DND-41 (cell line): ENCODE measurements around the gene DDX1.

Experiments
- ATAC-seq: fragments of 200-7000 bp; cut with Tn5 transposase; 3 replicates; pipeline ENCODE4 v1.9.1; 2021; ENCODE audit warnings: low read depth; ENCODE audit not compliant: insufficient read depth
- DNase-seq: peaks from one replicate; pipeline ENCODE4 v3.0.0-alpha.2; 2020
- H2AFZ ChIP-seq: 2 replicates; pipeline ENCODE4 v1.6.0; 2012; ENCODE audit warnings: low read depth, low read length
- H3K27ac ChIP-seq: 2 replicates; pipeline ENCODE4 v1.5.1; 2012; ENCODE audit warnings: low read length, inconsistent platforms
- H3K27me3 ChIP-seq: fragments of 200-600 bp; sonication (generic); 2 replicates; pipeline ENCODE4 v1.6.0; 2012; ENCODE audit warnings: low read length, mild to moderate bottlenecking, inconsistent platforms; ENCODE audit not compliant: insufficient read depth, poor library complexity
- H3K36me3 ChIP-seq: 2 replicates; pipeline ENCODE4 v1.5.1; 2012; ENCODE audit warnings: low read length, inconsistent platforms; ENCODE audit not compliant: insufficient read depth
- H3K4me1 ChIP-seq: 2 replicates; pipeline ENCODE4 v1.5.1; 2012; ENCODE audit warnings: mild to moderate bottlenecking, low read length; ENCODE audit not compliant: insufficient read depth
- H3K4me2 ChIP-seq: 2 replicates; pipeline ENCODE4 v1.6.0; 2012; ENCODE audit warnings: mild to moderate bottlenecking, moderate library complexity, low read length, inconsistent platforms; ENCODE audit not compliant: insufficient read depth
- H3K4me3 ChIP-seq, 2 experiments: fragments of 200-600 bp in 1 of 2; shearing (Covaris generic) in 1 of 2; 2 replicates each; pipeline ENCODE4 v1.5.1; 2012 to 2016; ENCODE audit warnings: inconsistent platforms in 2 of 2, low read length in 2 of 2, mild to moderate bottlenecking in 2 of 2, low read depth in 1 of 2, moderate library complexity in 1 of 2
- H3K79me2 ChIP-seq: 2 replicates; pipeline ENCODE4 v1.6.0; 2012; ENCODE audit warnings: low read length, inconsistent platforms; ENCODE audit not compliant: insufficient read depth
- H3K9ac ChIP-seq: 2 replicates; pipeline ENCODE4 v1.6.0; 2012; ENCODE audit warnings: low read depth, mild to moderate bottlenecking, inconsistent platforms, low read length, moderate library complexity
- H3K9me3 ChIP-seq: 2 replicates; pipeline ENCODE4 v1.5.1; 2012; ENCODE audit warnings: low read length, moderate library complexity, mild to moderate bottlenecking, inconsistent platforms; ENCODE audit not compliant: insufficient read depth, severe bottlenecking
- H4K20me1 ChIP-seq: 2 replicates; pipeline ENCODE4 v1.6.0; 2012; ENCODE audit warnings: low read length; ENCODE audit not compliant: insufficient read depth
- EZH2 ChIP-seq: IDR thresholded peaks from 3 replicates; pipeline ENCODE4 v1.6.1; 2012; ENCODE audit warnings: borderline replicate concordance, low read depth, mild to moderate bottlenecking, moderate library complexity, low read length, inconsistent platforms; ENCODE audit not compliant: severe bottlenecking
- TF ChIP-seq, protein P1 (sequence below): IDR thresholded peaks from 2 replicates; pipeline ENCODE4 v1.5.1; 2012; ENCODE audit warnings: borderline replicate concordance, low read length, moderate library complexity, mild to moderate bottlenecking; ENCODE audit not compliant: poor library complexity, severe bottlenecking; ENCODE audit errors: extremely low read depth

Gene DDX1

DNA sequence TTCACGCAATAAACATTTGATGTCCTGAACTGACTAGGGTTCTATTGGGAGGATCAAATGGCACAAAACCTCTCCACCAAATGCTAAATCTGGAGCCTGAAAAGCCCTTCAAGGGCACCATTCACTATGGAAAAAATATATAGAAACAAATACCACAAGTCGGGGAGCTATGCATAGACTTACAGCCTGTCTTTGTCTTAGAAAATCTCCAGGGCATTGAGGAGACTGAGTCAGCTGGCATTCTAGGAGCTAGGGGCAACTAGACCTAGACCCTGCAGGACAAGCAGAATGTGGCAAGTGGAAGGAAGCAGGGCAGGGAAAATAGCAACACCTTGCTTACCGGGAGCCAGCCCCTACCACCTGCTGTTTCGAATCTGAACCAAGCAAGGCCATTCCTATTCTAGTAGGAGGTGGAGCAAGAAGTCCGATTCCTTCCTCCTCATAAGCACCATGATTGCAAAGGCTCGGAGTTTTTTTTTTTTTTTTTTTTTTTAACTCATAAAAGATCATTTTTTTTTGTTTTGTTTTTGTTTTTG is 77.8 kb downstream of the DDX1 start:
- Histone ChIP-seq H3K9me3 (no peaks in the 10 kb centered on the region), H3K36me3 (no peaks in the 10 kb centered on the region), H2AFZ (no peak overlapping the region), H3K4me2 (no peak overlapping the region), H3K4me1 (no peaks in the 10 kb centered on the region), H3K27ac (no peak overlapping the region), H3K79me2 (no peaks in the 10 kb centered on the region), H3K4me3 (no peak overlapping the region), H3K27me3 (no peaks in the 10 kb centered on the region), H3K9ac (no peak overlapping the region), H4K20me1 (no peaks in the 10 kb centered on the region)
- ATAC-seq (no peak), DNase-seq (no peak)
- TF ChIP-seq, protein P1, sequence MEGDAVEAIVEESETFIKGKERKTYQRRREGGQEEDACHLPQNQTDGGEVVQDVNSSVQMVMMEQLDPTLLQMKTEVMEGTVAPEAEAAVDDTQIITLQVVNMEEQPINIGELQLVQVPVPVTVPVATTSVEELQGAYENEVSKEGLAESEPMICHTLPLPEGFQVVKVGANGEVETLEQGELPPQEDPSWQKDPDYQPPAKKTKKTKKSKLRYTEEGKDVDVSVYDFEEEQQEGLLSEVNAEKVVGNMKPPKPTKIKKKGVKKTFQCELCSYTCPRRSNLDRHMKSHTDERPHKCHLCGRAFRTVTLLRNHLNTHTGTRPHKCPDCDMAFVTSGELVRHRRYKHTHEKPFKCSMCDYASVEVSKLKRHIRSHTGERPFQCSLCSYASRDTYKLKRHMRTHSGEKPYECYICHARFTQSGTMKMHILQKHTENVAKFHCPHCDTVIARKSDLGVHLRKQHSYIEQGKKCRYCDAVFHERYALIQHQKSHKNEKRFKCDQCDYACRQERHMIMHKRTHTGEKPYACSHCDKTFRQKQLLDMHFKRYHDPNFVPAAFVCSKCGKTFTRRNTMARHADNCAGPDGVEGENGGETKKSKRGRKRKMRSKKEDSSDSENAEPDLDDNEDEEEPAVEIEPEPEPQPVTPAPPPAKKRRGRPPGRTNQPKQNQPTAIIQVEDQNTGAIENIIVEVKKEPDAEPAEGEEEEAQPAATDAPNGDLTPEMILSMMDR, result no peak
- TF ChIP-seq EZH2, result no peak

DNA sequence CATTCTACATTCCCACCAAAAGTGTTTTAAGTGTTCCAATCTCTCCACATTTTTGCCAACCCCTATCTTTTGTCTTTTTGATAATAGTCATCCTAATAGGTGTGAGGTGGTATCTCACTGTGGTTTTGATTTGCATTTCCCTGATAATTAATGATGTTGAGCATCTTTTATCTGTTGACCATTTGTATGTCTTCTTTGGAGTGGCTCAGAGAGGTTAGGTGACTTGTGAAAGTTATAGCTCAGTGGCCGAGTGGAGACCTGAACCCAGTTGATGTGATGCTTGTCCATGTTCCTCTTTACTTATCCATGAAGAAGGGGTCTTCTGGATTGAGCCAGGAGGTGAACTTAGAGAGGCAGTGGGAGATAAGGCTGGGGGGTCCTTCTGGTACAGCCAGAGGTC is 78.8 kb downstream of the DDX1 start:
- no peaks in the 10 kb centered on the region for H4K20me1 ChIP-seq
- no peak overlapping the region for H3K9ac ChIP-seq
- DNase-seq, result no peak
- H3K27me3 ChIP-seq, result no peaks in the 10 kb centered on the region
- H3K4me1 ChIP-seq, result no peaks in the 10 kb centered on the region
- H3K79me2 ChIP-seq, result no peaks in the 10 kb centered on the region
- H2AFZ ChIP-seq, result no peak overlapping the region
- no peaks in the 10 kb centered on the region for H3K36me3 ChIP-seq
- no peaks in the 10 kb centered on the region for H3K9me3 ChIP-seq
- no peak for ATAC-seq
- no peak overlapping the region for H3K4me2 ChIP-seq
- no peak for TF ChIP-seq EZH2
- TF ChIP-seq, protein P1, result no peak
- H3K27ac ChIP-seq, result no peak overlapping the region
- no peak overlapping the region for H3K4me3 ChIP-seq

DNA sequence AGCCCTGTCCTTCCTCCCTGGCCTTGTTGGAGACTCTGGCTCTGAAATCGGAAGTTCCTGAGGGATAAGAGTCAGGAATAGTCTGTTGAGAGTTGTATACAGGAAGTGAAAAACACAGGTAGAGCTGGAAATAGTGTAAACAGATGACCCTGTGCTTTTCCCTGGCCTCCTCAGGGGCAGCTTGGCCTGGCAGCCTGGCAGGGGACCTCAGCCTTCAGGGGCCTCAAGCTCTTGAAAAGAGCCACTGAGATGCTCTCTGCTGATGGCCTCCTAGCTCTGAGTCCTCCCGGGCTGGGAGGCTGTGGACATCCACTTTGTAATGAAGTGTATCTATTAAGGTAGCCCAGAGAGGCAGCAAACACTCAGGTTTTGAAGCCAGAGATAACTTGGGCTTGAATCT is 79.3 kb downstream of the DDX1 start:
- Histone ChIP-seq H3K9me3 (no peaks in the 10 kb centered on the region), H3K27ac (no peak overlapping the region), H3K9ac (no peak overlapping the region), H3K36me3 (no peaks in the 10 kb centered on the region), H3K79me2 (no peaks in the 10 kb centered on the region), H3K27me3 (no peaks in the 10 kb centered on the region), H3K4me3 (no peak overlapping the region), H4K20me1 (no peaks in the 10 kb centered on the region), H2AFZ (no peak overlapping the region), H3K4me1 (no peaks in the 10 kb centered on the region), H3K4me2 (no peak overlapping the region)
- DNase-seq (no peak), ATAC-seq (no peak)
- no peak for TF ChIP-seq EZH2
- TF ChIP-seq, protein P1, result no peak

DNA sequence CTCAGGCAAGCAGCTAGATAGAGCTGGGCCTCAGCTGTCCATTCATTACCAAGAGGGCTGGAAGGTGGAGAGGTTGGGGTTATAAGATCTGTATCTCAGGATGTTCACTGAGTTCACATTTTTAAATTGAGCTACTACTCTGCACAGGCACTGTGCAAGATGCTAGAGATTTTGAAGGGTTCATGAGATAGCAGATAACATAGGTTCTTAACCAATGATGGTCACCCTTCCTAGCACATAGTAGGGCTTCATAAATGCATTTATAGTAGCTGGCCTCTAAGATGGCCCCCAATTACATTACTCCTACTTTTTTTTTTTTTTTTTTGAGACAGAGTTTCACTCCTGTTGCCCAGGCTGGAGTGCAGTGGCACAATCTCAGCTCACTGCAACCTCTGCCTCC is 79.7 kb downstream of the DDX1 start:
- H3K4me3 ChIP-seq, result no peak overlapping the region
- no peak for DNase-seq
- ATAC-seq, result no peak
- no peaks in the 10 kb centered on the region for H3K27me3 ChIP-seq
- no peaks in the 10 kb centered on the region for H3K9me3 ChIP-seq
- no peaks in the 10 kb centered on the region for H4K20me1 ChIP-seq
- H3K36me3 ChIP-seq, result no peaks in the 10 kb centered on the region
- H2AFZ ChIP-seq, result no peak overlapping the region
- no peaks in the 10 kb centered on the region for H3K79me2 ChIP-seq
- no peak overlapping the region for H3K9ac ChIP-seq
- no peak overlapping the region for H3K4me2 ChIP-seq
- H3K27ac ChIP-seq, result no peak overlapping the region
- H3K4me1 ChIP-seq, result no peaks in the 10 kb centered on the region
- TF ChIP-seq, protein P1, result no peak
- no peak for TF ChIP-seq EZH2
